Activated CD8-positive, alpha-beta memory T cell treated with anti-CD3 and anti-CD28 coated beads, Interleukin-2, amount 50 U/mL, for 24 hours (primary cell): ENCODE data around the gene C1QL1.

Experiments used
- DNase-seq: peaks from one replicate; pipeline ENCODE4 v3.0.0-alpha.2; 2020; ENCODE audit errors: extremely low read depth

Gene C1QL1

DNA sequence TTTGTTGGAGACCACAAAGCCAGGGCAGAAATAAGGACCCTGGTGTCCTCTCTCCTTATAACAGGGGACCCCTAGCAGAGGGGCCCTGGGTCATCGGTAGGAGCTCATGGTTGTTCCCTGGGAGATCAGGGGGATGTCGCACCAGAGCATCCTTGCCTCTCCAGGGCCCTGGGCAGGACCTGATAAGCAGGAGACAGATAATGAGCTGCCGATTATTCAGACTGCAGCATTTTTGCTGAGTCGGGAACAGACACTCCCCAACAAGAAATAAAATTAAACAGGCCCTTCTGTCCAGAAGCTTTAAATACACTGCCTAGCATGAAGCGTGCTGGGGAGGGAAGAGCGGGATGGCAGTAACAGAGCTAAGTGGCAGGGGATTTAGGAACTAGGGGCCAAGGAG lies 37.4 kb downstream of the C1QL1 start:
- DNase-seq = no peak

DNA sequence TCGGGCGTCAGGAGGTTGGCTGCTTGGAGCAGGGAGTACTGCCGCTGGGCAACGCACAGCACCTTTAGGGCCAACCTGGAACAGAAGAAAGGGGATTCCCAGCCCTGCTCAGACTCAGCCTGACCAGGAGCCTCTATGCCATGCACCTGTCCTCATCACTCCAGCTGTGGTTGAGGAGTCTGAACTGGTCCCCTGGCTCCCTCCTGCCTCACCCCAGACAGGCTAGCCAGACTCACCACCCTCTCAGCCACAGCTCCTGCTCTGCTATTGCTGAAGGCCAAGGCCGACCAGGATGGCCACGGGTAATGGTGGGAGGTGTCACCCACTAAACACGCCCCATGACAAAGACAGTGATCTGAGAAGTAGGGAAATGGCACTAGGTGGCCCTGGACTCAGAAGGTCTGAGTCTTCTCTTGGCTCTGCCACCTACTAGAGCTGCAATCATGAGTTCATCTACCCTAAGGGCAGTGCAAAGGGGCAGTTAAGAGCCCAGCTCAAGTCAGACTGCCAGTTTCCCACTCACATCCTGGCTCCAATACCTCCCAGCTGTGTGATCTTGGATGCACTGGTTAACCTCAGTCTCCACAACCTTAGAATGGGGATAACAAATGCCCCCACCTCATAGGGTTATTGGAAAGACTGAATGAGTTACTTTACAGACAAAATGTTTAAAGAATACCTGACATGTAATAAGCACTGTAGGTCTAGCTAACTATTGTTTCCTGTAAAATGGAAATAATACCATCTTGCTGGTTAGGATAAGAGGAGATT lies 39.0 kb downstream of the C1QL1 start:
- DNase-seq = no peak

DNA sequence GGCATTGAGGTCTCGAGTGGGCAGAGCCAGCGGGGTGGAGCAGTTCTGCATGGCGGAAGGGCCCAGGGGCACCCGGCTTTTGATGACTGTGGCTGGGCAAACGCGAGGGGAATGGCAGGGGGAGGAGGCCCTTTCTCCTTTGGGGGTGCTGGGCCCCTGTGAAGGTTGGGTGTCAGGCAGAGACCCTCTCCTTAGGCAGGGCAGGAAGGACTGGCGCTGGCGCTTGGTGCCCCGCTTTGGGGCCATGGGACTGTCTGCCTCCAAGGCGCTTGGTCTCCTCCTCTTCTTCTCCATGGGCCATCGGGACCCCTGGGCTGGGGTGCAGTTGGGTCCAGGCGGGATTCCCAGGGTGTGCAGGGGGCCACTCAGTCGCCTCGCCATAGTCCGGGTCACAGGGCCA lies 40.0 kb downstream of the C1QL1 start:
- no peak for DNase-seq

DNA sequence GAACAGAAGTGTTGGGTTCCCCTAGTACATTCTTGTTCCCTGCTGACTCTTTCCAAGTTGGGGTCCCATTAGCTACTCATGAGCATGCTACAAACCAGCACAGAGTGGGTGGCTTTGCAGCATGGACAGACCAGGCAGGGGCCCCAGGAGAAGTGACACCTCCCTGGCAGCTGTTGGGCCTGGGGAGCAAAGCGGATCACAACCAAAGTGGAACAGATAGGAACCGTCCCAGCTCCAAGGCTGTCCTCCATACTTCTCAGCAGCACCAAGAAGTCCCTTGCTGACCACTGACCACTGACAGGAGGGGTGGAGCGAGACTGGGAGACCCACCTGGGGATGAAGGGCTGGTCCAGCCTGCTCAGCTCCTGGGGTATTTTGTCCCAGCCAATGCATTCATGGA lies 40.4 kb downstream of the C1QL1 start:
- DNase-seq = no peak

DNA sequence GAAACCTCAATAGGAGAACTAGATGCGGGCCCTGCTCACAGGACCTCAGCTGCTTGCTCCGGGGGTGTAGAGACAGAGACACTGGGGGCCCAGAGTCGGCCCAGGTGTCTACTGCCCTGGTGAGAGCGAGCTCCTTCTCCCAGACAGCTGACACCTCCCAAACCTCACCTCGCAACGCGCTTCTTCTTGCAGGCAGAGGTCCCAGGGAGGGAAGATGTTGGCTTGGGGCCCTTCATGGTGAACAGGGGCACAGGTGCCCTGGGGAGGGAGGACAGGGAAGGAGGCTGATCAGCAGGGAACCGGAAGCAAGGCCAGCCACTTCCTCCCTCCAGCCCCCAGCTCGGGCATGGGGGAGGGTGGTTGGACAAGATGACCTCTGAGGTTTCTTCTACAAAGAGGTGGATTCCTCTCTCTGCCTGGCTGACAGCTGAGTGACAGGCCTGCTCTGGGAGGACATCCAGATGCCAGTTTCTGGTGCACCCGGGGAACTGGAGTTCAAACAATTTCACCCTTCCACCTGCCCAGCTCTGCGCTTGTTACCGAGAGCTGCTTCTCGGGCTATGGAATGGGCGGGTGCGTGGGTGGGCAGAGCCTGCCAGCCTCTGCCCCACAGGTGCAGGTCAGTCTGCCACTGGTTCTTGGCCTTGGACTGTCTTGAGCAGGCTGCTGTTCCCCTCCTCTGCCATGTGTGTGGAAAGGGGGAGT lies 41.1 kb downstream of the C1QL1 start:
- DNase-seq = no peak

DNA sequence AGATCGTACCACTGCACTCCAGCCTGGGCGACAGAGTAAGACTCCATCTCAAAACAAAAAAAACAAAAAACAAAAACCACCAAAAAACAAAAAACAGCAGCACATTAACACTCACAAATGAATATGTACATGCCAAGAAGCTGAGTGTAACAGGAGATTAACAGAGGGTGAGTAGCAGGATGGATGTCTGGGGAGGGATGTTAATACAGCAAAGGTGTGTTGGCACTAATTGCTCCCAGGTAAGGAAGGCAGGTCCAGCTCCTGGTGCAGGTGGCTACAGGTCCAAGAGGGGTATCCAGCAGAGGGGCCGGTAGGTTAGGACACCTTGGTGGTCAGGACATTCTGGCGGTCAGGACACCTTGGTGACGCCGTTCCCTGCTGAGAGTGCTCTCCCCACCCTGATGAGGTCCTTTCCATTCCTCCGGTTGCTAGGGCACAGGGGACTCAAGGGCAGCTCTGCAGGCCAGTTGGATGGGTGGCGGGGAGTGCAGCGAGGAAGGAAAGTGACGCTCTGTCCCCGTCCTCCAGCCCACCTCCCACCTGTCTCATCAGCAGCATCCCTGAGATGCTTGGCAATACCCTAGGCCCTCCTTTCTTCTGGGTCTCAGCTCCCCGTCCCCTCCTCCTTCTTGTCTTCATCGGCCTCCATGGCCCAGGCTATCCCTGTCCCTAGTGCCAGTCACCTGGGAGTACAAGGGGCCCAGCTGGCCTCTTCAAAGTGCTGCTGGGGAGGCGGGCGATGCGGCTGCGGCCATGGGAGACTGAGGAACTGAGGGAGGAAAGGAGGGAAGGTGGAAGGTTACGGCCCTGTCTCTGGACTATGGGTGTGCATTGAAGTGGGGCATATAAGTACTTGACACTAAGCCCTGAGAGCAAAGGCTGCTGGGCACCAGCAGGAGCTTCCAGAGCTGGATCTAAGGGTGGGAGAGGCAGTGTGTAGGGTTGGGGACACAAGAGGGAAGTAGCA lies 42.1 kb downstream of the C1QL1 start:
- DNase-seq = no peak

DNA sequence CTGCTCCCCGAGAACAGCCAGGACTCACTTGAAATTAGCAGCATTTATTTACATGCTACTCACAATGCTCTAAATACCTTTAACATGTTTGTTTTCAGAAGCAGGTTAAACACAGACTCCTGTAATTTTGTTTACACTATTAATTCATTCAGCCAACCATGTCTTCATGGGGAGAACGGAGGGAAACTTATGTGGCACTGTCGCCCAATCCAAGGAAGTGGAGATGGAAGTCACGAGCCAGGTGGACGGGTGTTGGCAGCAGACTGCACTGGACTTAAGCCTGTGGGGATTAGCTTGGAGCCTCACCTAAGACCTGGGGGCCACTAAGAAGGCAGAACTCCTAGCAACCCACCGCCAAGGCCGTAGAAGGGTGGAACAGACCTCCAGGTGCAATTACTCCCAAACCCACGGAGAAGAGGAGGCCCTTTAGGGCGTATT lies 44.0 kb downstream of the C1QL1 start:
- no peak for DNase-seq

DNA sequence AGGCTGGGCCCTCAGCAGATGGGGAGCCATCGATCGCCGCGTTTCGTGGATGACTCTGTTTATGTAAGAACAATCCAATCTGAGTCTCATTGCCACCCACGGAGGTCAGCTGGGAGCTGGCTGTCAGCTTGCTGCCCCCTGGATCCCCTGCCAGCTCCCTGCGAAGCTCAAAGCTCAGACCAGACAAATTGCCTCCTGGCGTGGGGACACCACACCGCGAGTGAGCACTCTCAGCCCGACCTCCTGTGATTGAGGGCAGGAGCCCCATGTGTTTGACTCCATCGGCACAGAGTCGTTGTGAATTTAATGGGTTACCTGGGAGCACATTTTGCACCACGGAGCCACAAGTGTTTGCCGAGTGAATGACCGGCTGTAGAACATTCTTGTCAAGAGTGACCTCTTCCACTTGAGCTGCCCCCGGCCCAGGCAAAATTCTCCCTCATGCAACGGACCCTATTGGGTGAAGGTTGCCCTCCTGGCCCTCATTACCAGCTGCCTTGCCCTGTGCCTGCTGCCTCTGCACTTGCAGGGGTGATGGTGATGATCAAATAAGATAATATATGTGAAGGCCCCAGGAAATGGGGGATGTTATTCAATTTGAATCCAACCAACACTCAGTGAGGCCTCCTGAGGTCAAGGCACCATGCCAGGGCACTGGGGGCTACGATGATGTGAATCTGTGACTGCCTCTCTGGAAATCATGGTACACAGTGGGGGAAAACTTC lies 45.2 kb downstream of the C1QL1 start:
- DNase-seq = no peak

DNA sequence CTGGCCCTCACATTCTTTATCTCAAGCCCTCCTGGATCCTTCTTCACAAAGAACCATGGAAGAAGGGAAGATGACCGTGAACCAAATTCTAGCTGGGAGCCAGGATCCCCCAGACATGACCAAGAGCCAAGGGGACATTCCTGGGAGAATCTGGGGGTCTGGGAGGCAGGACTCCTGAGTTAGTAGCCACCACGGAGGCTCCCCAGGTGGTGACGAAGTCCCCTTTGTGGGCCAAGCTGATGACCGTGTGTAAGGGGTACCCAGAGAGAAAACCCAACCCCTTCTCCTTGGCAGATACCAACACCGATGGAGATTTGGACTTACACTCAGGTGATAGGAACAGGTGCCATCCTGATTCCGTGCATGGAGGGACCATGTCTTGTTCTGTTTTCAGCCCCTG lies 46.0 kb downstream of the C1QL1 start:
- DNase-seq = no peak

DNA sequence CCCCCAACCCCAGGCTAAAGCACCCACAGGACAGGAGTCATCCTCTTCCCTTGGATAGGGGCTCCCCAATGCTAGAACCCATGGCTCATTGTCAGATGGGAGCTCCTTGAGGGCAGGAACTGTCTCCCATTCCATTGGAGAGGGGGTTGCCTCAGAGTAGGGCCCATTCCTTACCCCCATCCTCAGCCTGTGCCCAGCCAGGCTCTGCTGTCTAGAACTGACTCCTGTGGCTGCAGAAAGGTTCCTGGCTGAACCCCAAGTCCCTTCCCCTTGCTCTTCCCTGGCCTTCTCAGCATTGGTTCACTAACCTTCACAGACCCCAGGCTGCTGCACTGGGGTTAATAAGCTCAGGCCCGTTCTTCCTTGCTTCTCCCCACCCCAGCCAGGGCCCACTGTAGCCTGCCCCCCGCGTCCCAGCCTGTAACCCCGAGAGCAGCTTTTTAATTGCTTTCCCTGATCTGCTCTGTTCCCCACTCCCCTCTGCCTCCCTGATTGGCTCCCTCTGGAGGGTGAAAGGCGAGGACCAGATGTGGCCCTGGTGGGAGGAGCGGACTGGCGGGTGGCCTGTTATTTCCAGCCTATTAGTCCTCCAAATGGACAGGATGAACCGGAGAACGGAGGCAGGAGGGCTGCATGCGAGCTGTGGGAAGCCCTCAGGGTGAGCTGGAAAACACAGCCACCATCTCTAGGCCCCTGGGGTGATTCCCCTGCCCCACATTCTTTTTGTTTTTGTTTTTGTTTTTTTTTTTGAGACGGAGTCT lies 46.8 kb downstream of the C1QL1 start:
- DNase-seq = no peak

DNA sequence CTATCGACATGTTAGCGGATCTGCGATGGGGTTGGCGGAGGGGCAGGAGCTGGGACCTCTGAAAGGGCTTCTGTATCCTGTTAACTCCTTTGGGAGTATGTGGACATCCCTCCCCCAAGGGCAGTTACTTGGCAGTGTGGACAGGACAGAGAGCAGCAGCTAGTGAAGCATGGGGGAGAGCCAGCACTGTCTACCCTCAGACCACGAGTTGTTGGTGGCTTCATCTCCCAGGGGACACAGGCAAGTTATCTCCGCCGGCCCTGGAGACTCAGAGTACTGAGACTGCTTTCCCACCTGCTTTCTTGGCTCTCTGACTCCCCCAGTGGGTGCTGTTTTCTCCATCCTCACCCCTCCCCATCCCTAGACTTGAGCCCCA lies 47.5 kb downstream of the C1QL1 start:
- no peak for DNase-seq

DNA sequence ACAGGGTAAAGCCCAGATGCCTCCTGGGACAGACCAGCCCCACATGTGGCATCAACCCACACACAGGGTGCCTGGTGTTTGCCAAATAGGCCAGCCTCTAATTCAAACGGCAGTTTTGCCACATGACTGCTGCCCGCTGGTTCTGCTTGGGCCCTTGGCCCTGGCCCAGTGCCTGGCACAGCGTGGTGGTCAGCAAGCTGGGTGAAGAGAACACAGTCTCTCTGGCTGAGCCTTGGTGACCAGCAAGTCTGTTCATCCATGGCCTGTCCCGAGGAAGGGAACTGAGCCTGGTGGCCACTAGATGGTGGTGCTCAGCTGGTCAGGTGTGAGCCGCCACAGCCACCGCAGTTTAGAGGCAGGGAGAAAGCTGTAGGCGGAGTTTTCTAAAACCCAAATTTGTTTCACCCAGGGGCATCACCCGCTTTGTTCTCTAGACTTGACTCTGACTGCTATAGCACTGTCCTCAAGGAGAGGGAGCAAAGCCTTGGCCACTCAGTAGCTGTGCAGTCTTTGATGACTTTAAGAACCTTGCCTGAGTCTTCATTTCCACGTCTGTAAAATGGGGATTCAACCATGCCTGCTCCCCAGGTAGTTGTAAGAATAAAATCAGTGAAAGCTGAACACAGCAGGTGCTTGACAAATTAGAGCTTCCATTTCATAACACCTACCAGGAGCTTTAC lies 48.1 kb downstream of the C1QL1 start:
- no peak for DNase-seq

DNA sequence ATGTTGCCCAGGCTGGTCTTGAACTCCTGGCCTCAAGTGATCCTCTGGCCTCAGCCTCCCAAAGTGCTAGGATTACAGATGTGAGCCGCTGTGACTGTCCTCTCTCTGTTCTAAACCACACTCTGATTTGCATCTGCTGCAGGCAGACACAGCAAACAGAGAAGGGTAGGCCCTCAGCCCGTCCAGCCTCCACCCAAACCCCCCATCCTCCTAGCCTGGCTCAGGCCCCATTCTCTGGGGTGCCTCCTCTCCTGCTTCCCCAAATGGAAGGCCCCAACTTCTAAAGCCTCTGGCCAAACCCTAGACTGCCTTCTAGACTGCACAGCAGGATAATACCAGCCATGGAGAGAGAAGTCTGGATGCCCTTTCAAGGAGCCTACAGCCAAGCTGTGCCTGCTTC lies 48.7 kb downstream of the C1QL1 start:
- DNase-seq = no peak

DNA sequence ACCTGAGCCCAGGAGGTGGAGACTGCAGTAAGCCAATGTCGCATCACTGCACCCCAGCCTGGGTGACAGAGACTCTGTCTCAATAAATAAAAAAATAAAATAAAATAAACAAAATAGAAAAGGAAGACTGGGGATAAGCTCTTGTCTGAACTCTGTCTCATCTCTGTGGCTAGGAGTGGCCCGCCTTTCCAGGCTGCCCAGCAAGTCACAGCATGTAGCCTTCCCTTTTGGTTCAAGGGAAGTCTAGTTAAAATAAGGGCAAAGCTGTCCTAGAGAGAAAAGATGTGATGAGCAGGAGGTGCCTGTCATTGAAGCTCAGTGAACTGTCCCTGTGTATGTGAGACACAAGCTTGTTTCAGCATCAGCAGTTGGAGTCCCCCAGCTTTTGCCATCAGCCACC lies 50.1 kb downstream of the C1QL1 start:
- DNase-seq = no peak

DNA sequence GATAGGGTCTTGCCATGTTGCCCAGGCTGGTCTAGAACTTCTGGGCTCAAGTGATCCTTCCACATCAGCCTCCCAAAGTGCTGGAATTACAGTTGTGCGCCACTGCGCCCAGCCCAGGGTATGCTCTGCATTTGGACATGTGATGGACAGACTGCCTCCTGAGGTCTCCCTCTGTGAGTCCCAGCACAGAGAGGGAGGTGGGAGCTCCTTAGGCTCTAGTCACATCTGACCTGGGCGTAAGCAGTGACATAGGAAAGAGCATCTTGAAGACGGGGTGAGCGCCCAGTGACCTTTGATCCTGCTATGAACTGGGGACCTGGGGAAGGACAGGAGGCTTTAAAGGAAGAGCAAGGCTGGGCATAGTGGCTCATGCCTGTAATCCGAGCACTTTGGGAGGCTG lies 50.6 kb downstream of the C1QL1 start:
- no peak for DNase-seq

DNA sequence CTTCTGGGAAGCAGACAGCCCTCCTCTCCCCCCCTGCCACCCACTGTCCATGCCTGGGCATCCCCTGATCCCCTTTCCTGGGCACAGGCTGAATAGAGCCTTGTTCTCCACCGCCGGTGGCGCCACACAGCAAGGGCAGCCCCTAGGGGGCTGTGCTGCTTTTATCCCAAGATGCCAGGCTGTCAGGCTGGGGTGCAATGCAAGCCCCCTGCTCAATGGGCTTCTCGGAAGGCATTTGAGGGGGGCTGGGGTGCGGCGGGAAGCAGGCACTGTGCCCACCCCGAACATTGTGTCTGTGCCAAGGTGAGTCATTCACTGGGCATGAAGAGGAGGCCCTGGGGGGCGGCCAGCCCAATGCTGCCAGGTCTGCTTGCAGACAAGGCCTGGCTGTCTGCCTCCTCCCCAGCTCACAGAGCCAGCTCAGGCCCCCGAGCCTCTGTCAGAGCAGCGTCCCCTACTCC lies 51.3 kb downstream of the C1QL1 start:
- DNase-seq = no peak

DNA sequence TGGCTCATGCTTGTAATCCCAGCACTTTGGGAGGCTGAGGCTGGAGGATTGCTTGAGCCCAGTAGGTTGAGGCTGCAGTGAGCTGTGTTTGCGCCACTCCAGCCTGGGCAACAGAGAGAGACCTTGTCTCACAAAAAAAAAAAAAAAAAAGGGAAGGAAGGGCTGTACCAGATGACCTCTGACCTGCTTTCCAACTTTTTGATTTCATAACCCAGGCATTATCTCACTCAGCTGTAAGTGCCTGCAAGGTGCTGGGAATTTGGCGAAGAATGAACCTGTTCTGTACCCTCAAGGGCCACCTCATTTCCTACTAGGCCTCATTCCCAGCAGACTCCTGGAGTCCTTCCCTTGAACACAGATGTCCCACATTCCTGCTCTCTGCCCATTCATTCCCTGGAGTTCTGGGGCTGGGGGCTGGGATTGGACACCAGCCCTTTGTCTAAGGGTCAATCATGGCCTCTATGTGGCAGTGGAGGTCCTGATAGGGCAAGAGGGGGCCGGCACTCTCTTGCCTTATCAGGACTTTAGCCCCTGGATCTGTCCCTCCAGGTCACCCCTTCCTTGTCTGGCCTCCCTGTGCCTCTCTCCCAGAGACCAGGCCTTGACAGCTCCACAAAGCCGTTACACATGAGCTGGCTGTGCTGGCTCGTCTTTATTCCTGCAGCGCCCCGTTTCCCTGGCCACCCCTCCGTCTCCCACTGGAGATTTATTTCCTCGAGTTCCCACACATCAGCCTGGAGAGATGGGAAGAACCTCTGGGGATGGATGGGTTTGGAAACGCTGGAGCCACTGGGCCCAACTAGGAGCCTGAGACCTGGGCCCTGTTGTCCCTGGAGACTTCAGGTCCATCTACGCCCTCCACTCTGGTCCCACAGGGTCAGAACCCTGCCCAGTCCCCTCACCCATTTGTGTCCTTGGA lies 52.0 kb downstream of the C1QL1 start:
- no peak for DNase-seq

DNA sequence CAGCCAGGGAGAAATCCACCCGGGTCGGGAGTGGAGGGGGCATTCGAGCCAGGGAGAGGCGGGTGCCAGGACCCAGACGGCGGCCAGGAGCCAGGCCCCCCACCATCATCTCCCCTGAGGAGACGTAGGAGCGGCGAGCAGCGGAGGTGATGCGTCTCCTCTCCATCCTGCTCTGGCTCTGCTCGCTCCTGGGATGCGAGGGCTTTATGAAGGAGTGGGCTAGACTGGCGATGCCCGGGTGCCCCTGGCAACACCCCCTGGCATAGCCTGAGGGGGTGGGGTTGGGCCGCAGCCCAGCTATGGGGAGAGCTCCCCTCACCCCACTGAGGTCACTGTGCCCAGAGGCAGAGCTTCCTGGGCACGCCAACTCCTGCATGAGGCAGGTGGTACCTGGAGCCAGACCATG lies 52.8 kb downstream of the C1QL1 start, which contains the start of gene GFAP:
Gene GFAP (minus strand): TSS at position 180 of the 406 bp plus-strand sequence. CDS start 14 bp downstream, at position 166.
- DNase-seq = no peak

DNA sequence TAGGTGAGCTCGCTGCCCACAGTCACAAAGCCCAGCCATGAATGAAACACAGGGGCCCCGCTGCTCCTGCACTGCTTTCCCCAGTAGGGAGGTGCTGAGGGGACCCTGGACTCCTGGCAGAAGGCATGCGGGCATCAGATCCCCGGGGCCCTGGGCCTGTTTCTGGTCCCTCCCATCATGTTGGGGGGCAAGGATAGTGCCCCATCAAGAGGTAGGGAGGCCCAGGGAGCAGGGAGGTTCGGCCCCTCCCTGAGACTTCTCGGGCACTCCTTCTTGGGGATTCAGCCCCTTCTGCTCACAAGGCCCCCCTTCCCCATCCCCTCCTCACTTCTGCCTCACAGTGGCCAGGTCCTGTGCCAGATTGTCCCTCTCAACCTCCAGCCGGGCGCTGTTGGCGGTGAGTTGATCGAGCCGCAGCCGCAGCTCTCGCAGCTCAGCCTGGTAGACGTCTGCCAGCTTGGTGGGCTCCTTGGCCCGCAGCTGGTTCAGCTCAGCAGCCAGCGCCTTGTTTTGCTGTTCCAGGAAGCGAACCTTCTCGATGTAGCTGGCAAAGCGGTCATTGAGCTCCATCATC lies 53.3 kb downstream of the C1QL1 start:
- DNase-seq = no peak
